GM23248 (cell line): Measurements from ENCODE around the gene VCPKMT. TPM values are rescaled to one million over a fixed set of nuclear protein-coding genes. Genes with fewer than 3 reads are reported as not detected.

ENCODE experiments used
- DNase-seq: peaks from one replicate; pipeline ENCODE4 v3.0.0-alpha.2; 2015
- H2AFZ ChIP-seq: fragments of 200-600 bp; sonication (generic); 2 replicates; pipeline ENCODE4 v1.6.1; 2016; ENCODE audit warnings: antibody characterized with exemption
- H3F3A ChIP-seq: fragments of 200-600 bp; sonication (generic); 2 replicates; pipeline ENCODE4 v1.6.1; 2016; ENCODE audit warnings: mild to moderate bottlenecking, antibody characterized with exemption, mixed run types; ENCODE audit not compliant: insufficient read depth
- H3K27ac ChIP-seq: fragments of 200-600 bp; sonication (generic); 2 replicates; pipeline ENCODE4 v1.5.1; 2016; ENCODE audit warnings: mild to moderate bottlenecking
- H3K27me3 ChIP-seq: fragments of 200-600 bp; sonication (generic); replicated peaks from 2 replicates; pipeline ENCODE4 v1.6.1; 2016; ENCODE audit warnings: mild to moderate bottlenecking; ENCODE audit not compliant: insufficient read depth
- H3K36me3 ChIP-seq: fragments of 200-600 bp; sonication (generic); 2 replicates; pipeline ENCODE4 v1.6.1; 2016; ENCODE audit warnings: low read depth, mild to moderate bottlenecking
- H3K4me1 ChIP-seq: fragments of 200-600 bp; sonication (generic); 2 replicates; pipeline ENCODE4 v1.6.1; 2016; ENCODE audit warnings: mild to moderate bottlenecking; ENCODE audit not compliant: insufficient read depth
- H3K4me2 ChIP-seq: fragments of 200-600 bp; sonication (generic); one replicate; pipeline ENCODE4 v1.6.1; 2016; ENCODE audit warnings: mild to moderate bottlenecking; ENCODE audit not compliant: unreplicated experiment
- H3K4me3 ChIP-seq: fragments of 200-600 bp; sonication (generic); 2 replicates; pipeline ENCODE4 v1.5.1; 2016; ENCODE audit warnings: mild to moderate bottlenecking
- H3K79me2 ChIP-seq: fragments of 200-600 bp; sonication (generic); 2 replicates; pipeline ENCODE4 v1.6.1; 2016; ENCODE audit warnings: mild to moderate bottlenecking; ENCODE audit not compliant: insufficient read depth
- H3K9ac ChIP-seq: fragments of 200-600 bp; sonication (generic); 2 replicates; pipeline ENCODE4 v1.6.1; 2016; ENCODE audit warnings: mild to moderate bottlenecking
- H3K9me2 ChIP-seq: fragments of 200-600 bp; sonication (generic); 2 replicates; pipeline ENCODE4 v1.6.1; 2016; ENCODE audit warnings: mixed run types, mild to moderate bottlenecking, moderate library complexity; ENCODE audit not compliant: insufficient read depth
- H3K9me3 ChIP-seq: fragments of 200-600 bp; sonication (generic); one replicate; pipeline ENCODE4 v1.6.1; 2017; ENCODE audit warnings: low read depth
- H4K20me1 ChIP-seq: fragments of 200-600 bp; sonication (generic); 2 replicates; pipeline ENCODE4 v1.6.0; 2016; ENCODE audit not compliant: insufficient read depth
- EZH2 ChIP-seq: fragments of 200-600 bp; sonication (generic); IDR thresholded peaks from 2 replicates; pipeline ENCODE4 v1.6.1; 2018; ENCODE audit warnings: antibody characterized with exemption, mild to moderate bottlenecking; ENCODE audit not compliant: insufficient read depth, poor library complexity, severe bottlenecking
- EZH2phosphoT487 ChIP-seq: fragments of 200-600 bp; sonication (generic); IDR thresholded peaks from 2 replicates; pipeline ENCODE4 v1.6.1; 2018; ENCODE audit warnings: antibody characterized with exemption, moderate library complexity, mild to moderate bottlenecking, low read depth; ENCODE audit not compliant: insufficient read depth
- WGBS, 2 experiments: methylation state at CpG; one replicate each; pipeline ENCODE4 v1.1.6; 2015 to 2017; ENCODE audit warnings: low lambda C conversion rate in 2 of 2, low coverage in 1 of 2; ENCODE audit errors: missing lambda C conversion rate in 2 of 2; 5-methylcytosine and 5-hydroxymethylcytosine counted together
- in situ Hi-C: fragments of 300-500 bp; cut with MboI; formaldehyde crosslinking; loops from 2 replicates; pipeline ENCODE4 v1.15.0; 2020
- polyA plus RNA-seq: library from polyadenylated mRNA; unstranded; fragments of >200 nt; fragmentation: Nextera tagmentation; extraction: Ambion mirVana; gene quantifications from 2 replicates; pipeline ENCODE4 v1.2.1, GENCODE V29; 2016
- total RNA-seq: library from RNA; depleted of rRNA; stranded (reverse); fragments of >200 nt; shearing (Covaris generic); gene quantifications from 2 replicates; pipeline ENCODE4 v1.2.3, GENCODE V29; 2014; rRNA removed

Gene VCPKMT
- total RNA-seq: 7.5 and 8.2 TPM in 2 replicates
- 7.7 and 9.4 TPM in 2 replicates for polyA plus RNA-seq

GRCh38 chr14:50116181-50116956 lies at the start of gene VCPKMT:
Gene VCPKMT, minus strand, starts transcription at chr14:50116572. Its CDS starts 20 bp downstream, at chr14:50116552.
- WGBS, 2 experiments: 0% methylated on average over 60 of the region's 63 CpGs
- in situ Hi-C loops: no loop called here
- peaks cover 22% of the 10 kb centered on the region; the same call in 1 of the 2 replicates for H3F3A ChIP-seq

DNA sequence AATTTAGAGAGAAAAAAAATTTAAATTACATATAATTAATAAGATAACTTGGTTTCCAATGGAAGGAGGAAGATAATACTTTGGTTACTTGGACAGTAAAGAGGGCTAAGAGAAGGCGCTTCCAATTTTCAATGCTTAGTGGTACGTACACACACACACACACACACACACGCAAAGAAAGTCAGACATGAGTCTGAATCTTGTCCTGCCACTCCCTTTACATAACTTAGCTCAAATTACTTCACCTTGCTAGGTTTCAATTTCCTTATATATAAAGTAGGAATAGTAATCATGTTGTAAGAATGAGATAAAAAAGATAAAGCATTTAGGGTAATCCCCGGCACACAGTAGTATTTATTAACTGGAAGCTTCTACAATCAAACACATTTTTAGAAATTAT lies 39.7 kb upstream of the VCPKMT start:
- no peaks in the 10 kb centered on the region for H4K20me1 ChIP-seq
- no peaks in the 10 kb centered on the region for H3K9me3 ChIP-seq
- H3K36me3 ChIP-seq: peaks cover 56% of the 10 kb centered on the region
- no peak for DNase-seq
- H3K27ac ChIP-seq: no peak overlapping the region
- no peak overlapping the region for H2AFZ ChIP-seq
- H3K4me2 ChIP-seq: no peak overlapping the region
- H3K9me2 ChIP-seq: no peaks in the 10 kb centered on the region
- H3K79me2 ChIP-seq: no peaks in the 10 kb centered on the region
- H3K4me3 ChIP-seq: no peak overlapping the region
- in situ Hi-C loops: no loop called here
- H3K9ac ChIP-seq: no peak overlapping the region
- WGBS, 2 experiments: 96 to 98% methylated on average over 4 of the region's 4 CpGs
- H3F3A ChIP-seq: no peaks in the 10 kb centered on the region
- H3K4me1 ChIP-seq: no peaks in the 10 kb centered on the region
- no peak for TF ChIP-seq EZH2phosphoT487
- no peak for TF ChIP-seq EZH2
- no peaks in the 10 kb centered on the region for H3K27me3 ChIP-seq

More at GRCh38 chr14:50116181-50116956, at the start of gene VCPKMT:
- Histone ChIP-seq H3K27ac (peak within 1 kb of the TSS; percentile 89), H3K9me2 (no peaks in the 10 kb centered on the region), H3K4me1 (peaks cover 21% of the 10 kb centered on the region; the same call in 1 of the 2 replicates), H3K79me2 (peaks cover 45% of the 10 kb centered on the region), H3K4me2 (peak within 1 kb of the TSS; percentile 94), H4K20me1 (no peaks in the 10 kb centered on the region), H3K27me3 (no peaks in the 10 kb centered on the region), H3K36me3 (peaks cover 30% of the 10 kb centered on the region), H2AFZ (peak within 1 kb of the TSS; percentile 90), H3K9me3 (no peaks in the 10 kb centered on the region), H3K4me3 (peak within 1 kb of the TSS; percentile 97), H3K9ac (peak within 1 kb of the TSS; percentile 83)
- DNase-seq: peak; percentile 99
- TF ChIP-seq EZH2phosphoT487 (no peak), EZH2 (no peak)

GRCh38 chr14:50148799-50149198 lies 32.4 kb upstream of the VCPKMT start:
- H3K27ac ChIP-seq: no peak overlapping the region
- no peaks in the 10 kb centered on the region for H3K79me2 ChIP-seq
- in situ Hi-C loops: no loop called here
- peaks cover 39% of the 10 kb centered on the region for H3K36me3 ChIP-seq
- 72 to 77% methylated on average over 4 of the region's 4 CpGs for WGBS, 2 experiments
- no peak overlapping the region for H3K4me2 ChIP-seq
- H3K4me3 ChIP-seq: no peak overlapping the region
- TF ChIP-seq EZH2 (no peak), EZH2phosphoT487 (no peak)
- H3K4me1 ChIP-seq: no peaks in the 10 kb centered on the region
- no peaks in the 10 kb centered on the region for H4K20me1 ChIP-seq
- no peak overlapping the region for H2AFZ ChIP-seq
- no peaks in the 10 kb centered on the region for H3K9me2 ChIP-seq
- H3K9ac ChIP-seq: no peak overlapping the region
- DNase-seq: no peak
- no peaks in the 10 kb centered on the region for H3K27me3 ChIP-seq
- H3K9me3 ChIP-seq: no peaks in the 10 kb centered on the region
- no peaks in the 10 kb centered on the region for H3F3A ChIP-seq

GRCh38 chr14:50139192-50139591 lies 22.8 kb upstream of the VCPKMT start:
- peak; percentile 13 for DNase-seq
- Histone ChIP-seq H3K79me2 (no peaks in the 10 kb centered on the region), H3F3A (no peaks in the 10 kb centered on the region), H3K9me2 (no peaks in the 10 kb centered on the region), H3K9me3 (no peaks in the 10 kb centered on the region), H4K20me1 (no peaks in the 10 kb centered on the region), H3K27ac (no peak overlapping the region), H3K27me3 (no peaks in the 10 kb centered on the region), H3K4me2 (no peak overlapping the region), H3K36me3 (peaks cover 12% of the 10 kb centered on the region; the same call in 1 of the 2 replicates), H3K4me1 (no peaks in the 10 kb centered on the region), H3K9ac (no peak overlapping the region), H3K4me3 (no peak overlapping the region), H2AFZ (no peak overlapping the region)
- in situ Hi-C loops: no loop called here
- TF ChIP-seq EZH2 (no peak), EZH2phosphoT487 (no peak)
- 95 to 96% methylated on average over 3 of the region's 3 CpGs for WGBS, 2 experiments
